Right renal pelvis (tissue), 4 donors: ENCODE results near the gene ABHD10. TPM values are rescaled to one million over a fixed set of nuclear protein-coding genes. Genes with fewer than 3 reads are reported as not detected.

Experiments used
- DNase-seq, 4 donors: peaks; one replicate each; pipeline ENCODE4 v3.0.0-alpha.2; 2013; ENCODE audit warnings: low read depth in 4 of 4, low spot score in 3 of 4, missing footprints in 1 of 4
- polyA plus RNA-seq, 4 donors: library from polyadenylated mRNA; unstranded; fragments of 120-200 nt; gene quantifications; one replicate each; pipeline ENCODE4 v1.2.1, GENCODE V29; 2013; ENCODE audit not compliant: insufficient read length in 4 of 4

ABHD10 gene
- polyA plus RNA-seq, 4 donors, result 47.0 to 56.2 (median 53.1) TPM

GRCh38 chr3:111963424-111963823 is 15.4 kb upstream of the ABHD10 start:
- no peak for DNase-seq

- DNase-seq, result no peak
Observed at GRCh38 chr3:111965484-111965883, 13.3 kb upstream of the ABHD10 start.

GRCh38 chr3:111967068-111967467 is 11.8 kb upstream of the ABHD10 start:
- DNase-seq, result no peak

DNA sequence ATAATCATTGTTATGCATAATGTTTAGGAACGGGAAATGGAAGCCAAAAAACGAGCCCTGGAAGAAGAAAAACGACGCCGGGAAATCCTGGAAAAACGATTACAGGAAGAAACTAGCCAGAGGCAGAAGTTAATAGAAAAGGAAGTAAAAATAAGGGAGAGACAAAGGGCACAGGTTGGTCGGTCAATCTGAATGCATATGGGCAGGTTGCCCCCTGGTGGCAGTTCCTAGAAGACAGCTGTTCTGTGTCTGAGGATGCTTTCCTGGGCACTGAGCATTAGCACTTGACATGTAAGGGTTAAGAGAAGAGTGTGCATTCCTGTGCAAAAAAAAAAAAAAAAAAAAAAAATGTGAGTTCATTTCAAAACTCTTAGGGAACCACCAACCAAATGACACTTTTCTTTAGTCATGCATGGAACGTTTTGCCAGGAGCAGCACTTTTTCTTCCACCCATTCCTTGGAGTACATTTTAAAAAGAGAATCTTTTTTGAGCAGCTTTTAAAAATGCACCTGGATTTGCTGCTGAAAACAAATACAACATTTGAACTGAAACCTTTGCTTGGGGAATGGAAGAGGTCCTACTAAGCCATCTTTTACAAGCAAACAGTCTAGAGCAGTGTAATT is 11.1 kb upstream of the ABHD10 start:
- DNase-seq, result peak; percentile 62 to 81 (median 73)

DNA sequence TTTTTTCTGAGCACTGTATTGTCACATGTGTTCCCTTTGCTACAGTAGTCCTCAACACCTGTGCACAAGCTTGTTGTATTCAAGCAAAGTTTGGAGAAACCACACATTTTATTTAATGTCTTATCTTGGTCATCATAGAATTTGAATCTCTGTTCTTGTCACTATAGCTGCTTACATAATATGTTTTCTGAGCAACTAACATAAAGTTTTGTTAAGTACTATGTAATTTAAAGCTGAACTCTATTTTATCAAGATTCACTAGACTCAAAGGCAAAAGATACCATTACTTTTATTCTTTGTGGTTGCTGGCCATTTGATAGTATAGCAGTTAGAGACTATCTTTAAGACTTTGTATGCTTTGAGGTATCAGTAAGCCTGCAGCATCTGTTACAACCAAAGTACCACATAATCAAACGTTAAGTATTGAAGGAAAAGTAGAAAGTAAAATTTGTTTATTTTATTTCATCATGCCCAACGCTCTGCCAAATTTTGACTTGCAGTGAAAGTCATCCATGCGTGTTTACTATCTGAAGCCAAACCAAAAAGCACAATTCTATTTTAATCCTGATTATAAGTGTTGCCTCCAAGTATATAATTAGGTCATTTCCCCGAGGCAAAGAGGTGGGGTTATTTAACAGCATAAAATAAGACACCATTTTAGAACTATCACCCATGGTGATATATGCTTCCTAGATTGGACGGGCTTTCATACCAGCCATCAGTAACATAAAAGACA is 10.3 kb upstream of the ABHD10 start:
- no peak for DNase-seq

GRCh38 chr3:111970376-111970775 is 8.4 kb upstream of the ABHD10 start:
- DNase-seq, result no peak

- peak in 1 of 4 donors; percentile 73 for DNase-seq
Observed at GRCh38 chr3:111971533-111972130, 7.2 kb upstream of the ABHD10 start.

DNA sequence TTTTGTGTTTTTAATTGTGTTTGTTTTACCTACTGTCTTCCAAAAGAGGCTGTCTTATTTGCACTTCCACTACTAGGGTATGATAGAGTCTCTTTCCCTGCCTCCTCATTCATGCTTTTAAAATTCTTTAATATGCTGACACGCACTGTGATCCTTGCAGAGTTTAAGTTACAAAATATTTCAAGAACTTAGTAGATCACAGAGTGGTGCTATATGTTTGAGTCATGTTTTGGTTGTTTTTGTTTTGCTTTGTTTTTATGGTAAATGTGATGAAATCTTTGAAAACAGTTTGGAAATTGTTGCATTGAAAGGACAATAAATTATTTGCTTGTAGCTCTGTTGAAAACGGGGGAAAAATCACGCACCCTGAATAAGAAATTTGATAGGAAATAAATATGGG is 5.9 kb upstream of the ABHD10 start:
- DNase-seq, result no peak

GRCh38 chr3:111975131-111975530 is 3.7 kb upstream of the ABHD10 start:
- no peak for DNase-seq

GRCh38 chr3:111976254-111976653 is 2.6 kb upstream of the ABHD10 start:
- no peak for DNase-seq

DNA sequence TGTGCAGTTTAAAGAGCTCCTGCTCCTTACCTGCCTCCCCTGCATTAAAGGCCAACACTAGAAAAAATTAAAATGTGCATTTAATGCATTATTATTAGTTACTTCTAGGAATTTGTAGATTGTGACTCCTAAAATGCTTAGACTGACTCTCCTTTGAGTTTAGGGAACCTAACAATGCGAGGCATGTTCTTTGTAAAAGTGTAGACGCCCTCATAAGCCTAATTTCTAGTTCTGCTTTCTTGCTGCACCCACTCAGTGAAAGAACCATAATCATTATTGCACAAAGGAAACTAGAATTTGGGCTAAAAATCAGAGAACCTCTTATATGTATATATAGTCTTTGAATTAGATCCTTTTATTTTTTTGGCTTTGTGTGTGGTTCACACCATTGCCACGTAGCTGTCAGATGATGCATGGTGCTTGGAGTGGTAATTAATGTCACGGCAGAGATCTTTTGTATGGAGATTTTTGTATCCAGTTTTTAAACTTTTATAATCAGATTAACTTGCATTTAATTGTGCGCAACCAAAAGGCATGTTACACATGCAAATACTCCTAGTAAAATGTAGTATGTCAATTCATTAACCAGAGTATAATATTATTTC is 710 bp downstream of the ABHD10 start:
- DNase-seq, result no peak

DNA sequence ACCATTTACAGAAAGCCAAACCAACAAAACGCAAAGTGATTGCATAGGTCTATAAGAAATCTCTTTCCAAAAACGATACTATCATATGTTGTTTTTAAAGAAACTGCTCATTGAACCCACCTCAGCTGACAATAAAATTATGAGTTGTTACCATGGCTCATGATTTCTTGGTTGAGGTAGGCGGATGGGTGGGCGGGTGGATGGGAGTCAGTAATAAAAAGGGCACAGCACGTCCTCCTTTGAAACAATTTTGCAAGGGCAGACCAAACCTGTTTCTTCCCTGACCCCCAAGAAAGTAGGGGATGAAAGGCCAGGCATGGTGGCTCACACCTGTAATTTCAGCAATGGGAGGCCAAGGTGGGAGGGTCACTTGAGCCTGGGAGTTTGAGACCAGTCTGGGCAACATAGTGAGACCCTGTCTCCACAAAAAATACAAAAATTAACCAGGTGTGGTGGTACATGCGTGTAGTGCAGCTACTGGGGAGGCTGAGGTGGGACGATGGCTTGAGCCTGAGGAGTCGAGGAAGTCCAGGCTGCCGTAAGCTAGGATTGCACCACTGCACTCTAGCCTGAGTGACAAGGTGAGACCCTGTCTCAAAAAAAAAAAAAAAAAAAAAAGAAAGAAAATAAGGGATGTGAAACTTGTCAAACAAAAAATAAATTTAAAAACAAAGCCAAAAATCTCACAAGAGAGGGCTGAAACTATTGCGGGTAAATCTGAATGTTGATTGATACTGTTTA is 2.1 kb downstream of the ABHD10 start:
- no peak for DNase-seq

GRCh38 chr3:111981457-111981763 is 2.6 kb downstream of the ABHD10 start:
- no peak for DNase-seq

DNA sequence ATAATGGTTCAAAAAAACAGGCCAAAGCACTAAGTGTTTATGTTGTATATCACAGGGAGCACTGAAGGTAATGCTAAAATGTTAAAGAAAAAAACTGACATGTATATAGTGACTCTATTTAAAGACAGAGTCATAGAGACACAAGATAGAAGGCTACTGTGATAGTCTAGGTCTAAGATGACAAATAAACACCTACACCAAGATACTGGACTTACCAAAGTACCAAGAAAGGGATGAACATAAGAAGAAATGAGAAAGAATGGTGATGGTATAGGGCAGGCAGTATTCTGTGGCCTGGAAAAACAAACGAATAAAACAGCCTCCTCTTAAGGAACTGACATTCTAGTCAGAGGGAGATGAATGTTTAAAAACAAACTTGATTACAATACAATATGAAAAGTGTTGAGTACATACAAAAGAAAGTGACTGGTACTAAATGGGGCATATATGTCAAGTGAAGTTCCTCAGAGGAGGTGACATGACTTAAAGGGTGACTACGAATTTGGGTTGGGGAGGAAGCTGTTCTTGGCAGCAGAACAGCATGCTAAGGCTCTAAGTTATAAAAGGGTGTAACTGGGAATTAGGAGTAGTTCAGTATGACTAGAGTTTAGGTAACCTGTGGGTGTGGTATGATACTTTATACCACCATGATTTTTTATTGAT is 5.9 kb downstream of the ABHD10 start:
- no peak for DNase-seq

DNA sequence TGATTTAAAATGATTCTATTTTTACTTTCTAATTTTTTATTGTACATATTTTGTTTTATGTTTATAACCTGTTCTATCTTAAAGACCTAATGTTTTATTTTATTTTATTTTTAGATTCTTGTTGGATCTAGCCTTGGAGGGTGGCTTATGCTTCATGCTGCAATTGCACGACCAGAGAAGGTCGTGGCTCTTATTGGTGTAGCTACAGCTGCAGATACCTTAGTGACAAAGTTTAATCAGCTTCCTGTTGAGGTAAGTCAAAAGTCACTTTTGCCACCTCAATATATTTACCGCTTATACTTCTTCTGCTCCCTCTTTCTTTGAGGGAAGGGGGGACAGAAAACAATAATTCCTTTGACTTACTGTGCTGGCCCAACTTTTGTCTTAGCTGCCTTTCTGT is 8.0 kb downstream of the ABHD10 start:
- DNase-seq, result no peak

DNA sequence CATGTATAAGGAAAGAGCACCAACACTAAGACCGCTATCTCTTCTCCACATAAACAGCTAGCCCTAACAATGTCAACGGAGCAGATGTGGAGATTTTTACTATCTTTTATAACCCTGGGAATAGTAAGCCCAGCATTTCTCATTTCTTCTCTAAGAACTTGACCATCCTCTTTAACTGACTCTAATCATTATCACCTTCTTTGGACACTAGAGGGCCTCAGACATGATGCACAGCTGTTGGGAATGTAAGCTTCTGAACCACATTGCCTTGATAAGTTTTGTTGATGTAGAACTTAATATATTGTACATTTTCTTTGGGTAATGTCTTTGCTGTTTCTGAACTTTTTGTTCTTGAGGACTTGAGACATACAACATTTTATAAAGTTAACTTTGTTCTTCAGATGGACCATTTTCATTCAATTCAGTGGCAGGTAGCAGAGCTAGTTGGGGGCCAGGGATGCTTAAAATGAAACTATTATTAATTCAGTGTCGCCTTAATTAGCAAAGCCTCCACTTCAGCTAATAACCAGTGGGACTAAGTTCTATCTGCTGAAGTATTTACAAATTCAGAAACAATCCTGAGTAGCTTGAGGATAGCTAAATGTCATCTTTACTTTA is 10.3 kb downstream of the ABHD10 start:
- DNase-seq, result no peak

GRCh38 chr3:111993038-111993437 is 14.2 kb downstream of the ABHD10 start:
- no peak for DNase-seq

DNA sequence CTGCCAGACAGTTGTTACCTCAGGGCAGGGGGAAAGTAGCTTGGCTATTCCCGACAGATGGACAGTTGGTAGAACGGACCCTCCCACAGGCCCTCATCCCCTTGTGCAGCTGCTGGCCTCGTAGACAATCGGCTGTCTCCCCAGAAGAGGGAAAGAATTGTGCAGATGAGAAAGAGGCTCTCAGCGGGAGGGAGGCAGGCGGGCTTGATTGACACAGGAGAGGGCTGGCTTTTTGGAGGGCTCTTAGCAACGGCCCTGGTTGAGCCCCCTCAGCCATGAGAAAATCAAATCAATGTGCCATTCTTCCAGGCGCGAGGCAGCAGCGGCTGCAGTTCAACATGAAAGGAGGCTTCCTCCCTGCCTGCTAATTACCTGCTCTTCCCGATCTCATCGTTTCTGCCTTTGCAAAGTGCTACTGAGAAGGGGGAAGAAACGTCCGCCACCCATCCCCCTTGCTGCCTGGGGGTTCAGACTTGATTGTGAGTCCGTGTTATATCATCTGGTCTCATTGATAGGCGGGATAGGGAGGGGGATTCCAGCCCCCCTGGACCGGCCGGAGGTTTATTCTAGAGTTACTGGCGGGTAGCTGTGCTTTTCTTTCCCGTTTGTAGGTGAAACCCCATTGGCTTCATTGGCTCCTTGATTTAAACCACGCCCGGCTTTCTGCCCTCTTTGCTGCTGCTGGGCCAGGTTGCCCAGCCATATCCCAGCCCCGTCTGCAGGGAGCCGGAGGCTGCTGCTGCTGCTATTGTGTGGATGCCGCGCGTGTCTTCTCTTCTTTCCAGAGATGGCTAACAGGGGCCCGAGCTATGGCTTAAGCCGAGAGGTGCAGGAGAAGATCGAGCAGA is 20.0 kb downstream of the ABHD10 start, which contains the start of gene TAGLN3:
Gene TAGLN3 (plus strand): TSS at position 287 of the 848 bp plus-strand sequence. CDS start 501 bp downstream, at position 788.
- no peak for DNase-seq
